HepG2 (cell line): ENCODE results near the gene PTK7. TPM values are rescaled to one million over a fixed set of nuclear protein-coding genes. Genes with fewer than 3 reads are reported as not detected.

ENCODE experiments used
- ARHGAP35 ChIP-seq: sonication (generic); formaldehyde crosslinking; IDR thresholded peaks from 2 replicates; pipeline ENCODE4 v1.9.0; 2022; ENCODE audit warnings: mild to moderate bottlenecking, inconsistent platforms, moderate library complexity, missing genetic modification reagents, borderline replicate concordance
- E2F1 ChIP-seq: sonication (generic); formaldehyde crosslinking; IDR thresholded peaks from 2 replicates; pipeline ENCODE4 v1.5.0; 2020; ENCODE audit warnings: missing genetic modification reagents
- GFI1 ChIP-seq: sonication (generic); formaldehyde crosslinking; IDR thresholded peaks from 2 replicates; pipeline ENCODE4 v1.5.0; 2020; ENCODE audit warnings: missing genetic modification reagents, mild to moderate bottlenecking, borderline replicate concordance
- HDAC6 ChIP-seq: fragments of 200-600 bp; sonication (generic); IDR thresholded peaks from 2 replicates; pipeline ENCODE4 v1.7.0; 2017; ENCODE audit warnings: mild to moderate bottlenecking, antibody characterized with exemption, low read length, low read depth
- HNRNPL ChIP-seq: fragments of 200-400 bp; formaldehyde crosslinking; IDR thresholded peaks from 2 replicates; pipeline ENCODE4 v1.6.1; 2017; ENCODE audit warnings: mild to moderate bottlenecking, low read depth, low read length
- PHB2 ChIP-seq: fragments of 450-650 bp; IDR thresholded peaks from 2 replicates; pipeline ENCODE4 v1.6.1; 2018; ENCODE audit not compliant: partially characterized antibody
- SMYD3 ChIP-seq: sonication (generic); formaldehyde crosslinking; IDR thresholded peaks from 2 replicates; pipeline ENCODE4 v1.8.1; 2023; ENCODE audit warnings: mild to moderate bottlenecking, missing genetic modification reagents
- STAG1 ChIP-seq: sonication (generic); formaldehyde crosslinking; IDR thresholded peaks from 2 replicates; pipeline ENCODE4 v1.4.0; 2020; ENCODE audit warnings: missing genetic modification reagents
- TBL1XR1 ChIP-seq: fragments of 150-350 bp; IDR thresholded peaks from 2 replicates; pipeline ENCODE4 v1.6.1; 2014; ENCODE audit warnings: borderline replicate concordance, low read length; ENCODE audit not compliant: partially characterized antibody
- THAP11 ChIP-seq: IDR thresholded peaks from 2 replicates; pipeline ENCODE4 v1.6.1; 2016; ENCODE audit warnings: missing biosample characterization, missing genetic modification reagents
- XRCC5 ChIP-seq: fragments of 200-400 bp; formaldehyde crosslinking; optimal IDR thresholded peaks from 2 replicates; pipeline ENCODE3; 2017; ENCODE audit warnings: mild to moderate bottlenecking, low read length
- ZBTB25 ChIP-seq: IDR thresholded peaks from 2 replicates; pipeline ENCODE4 v1.6.1; 2018; ENCODE audit warnings: missing genetic modification reagents
- ZEB1 ChIP-seq: IDR thresholded peaks from 2 replicates; pipeline ENCODE4 v1.6.1; 2012; ENCODE audit warnings: mild to moderate bottlenecking, low read depth, inconsistent platforms; ENCODE audit not compliant: insufficient replicate concordance
- ZNF546 ChIP-seq: sonication (generic); formaldehyde crosslinking; conservative IDR thresholded peaks from 2 replicates; pipeline ENCODE4 v1.8.1; 2023; ENCODE audit warnings: mild to moderate bottlenecking, missing genetic modification reagents
- ZNF672 ChIP-seq: sonication (generic); formaldehyde crosslinking; IDR thresholded peaks from 2 replicates; pipeline ENCODE4 v1.8.1; 2022; ENCODE audit warnings: missing genetic modification reagents
- ZNF850 ChIP-seq: sonication (generic); formaldehyde crosslinking; conservative IDR thresholded peaks from 2 replicates; pipeline ENCODE4 v1.9.0; 2021; ENCODE audit warnings: mild to moderate bottlenecking, missing genetic modification reagents
- polyA plus RNA-seq, 8 experiments: library from polyadenylated mRNA; depleted of rRNA in 3 of 8; stranded (reverse) in 7 of 8; unstranded in 1 of 8; fragments of >200 nt; fragmentation: Illumina TruSeq in 4 of 8; extraction: Trizol in 4 of 8; gene quantifications; 2 replicates each; pipeline versions ENCODE4 v1.2.1 to v1.2.3, GENCODE V29; 2011 to 2016; ENCODE audit warnings: low read depth in 4 of 8, missing spikeins in 1 of 8, mixed read lengths in 1 of 8; ENCODE audit not compliant: insufficient read depth in 1 of 8
- total RNA-seq, 5 experiments: library from RNA; depleted of rRNA; stranded (reverse); fragments of >200 nt; fragmentation: Illumina TruSeq; extraction: Trizol; gene quantifications; 2 replicates each; pipeline ENCODE4 v1.2.3, GENCODE V29; 2016; ENCODE audit warnings: low read depth in 1 of 5
- TF ChIP-seq, protein P1 (sequence below): sonication (generic); formaldehyde crosslinking; IDR thresholded peaks from 2 replicates; pipeline ENCODE4 v1.4.0; 2020; ENCODE audit warnings: missing genetic modification reagents
- TF ChIP-seq, protein P2 (sequence below): sonication (generic); formaldehyde crosslinking; IDR thresholded peaks from 2 replicates; pipeline ENCODE4 v1.5.0; 2020; ENCODE audit warnings: mild to moderate bottlenecking, missing genetic modification reagents, moderate library complexity
- TF ChIP-seq, protein P3 (sequence below): sonication (generic); formaldehyde crosslinking; IDR thresholded peaks from 2 replicates; pipeline ENCODE4 v1.4.0; 2020; ENCODE audit warnings: missing genetic modification reagents, mild to moderate bottlenecking, borderline replicate concordance

PTK7 gene
- total and polyA plus RNA-seq, 2 of the 13 experiments (the other 11 are each of a cell fraction or from before 2014, with no cell fraction given), result 98.5 to 99.8 TPM

- TF ChIP-seq ZBTB25 (CRISPR knock-in tag) (no peak), E2F1 (CRISPR knock-in tag) (no peak), ZEB1 (no peak), STAG1 (CRISPR knock-in tag) (peak; percentile 77), ARHGAP35 (CRISPR knock-in tag) (no peak), TBL1XR1 (no peak), HDAC6 (no peak), GFI1 (no peak), XRCC5 (peak; percentile 22), ZNF672 (CRISPR knock-in tag) (no peak), PHB2 (no peak), SMYD3 (CRISPR knock-in tag) (no peak), ZNF850 (CRISPR knock-in tag) (no peak), THAP11 (CRISPR knock-in tag) (no peak), ZNF546 (CRISPR knock-in tag) (no peak), HNRNPL (no peak)
- TF ChIP-seq, protein P1, sequence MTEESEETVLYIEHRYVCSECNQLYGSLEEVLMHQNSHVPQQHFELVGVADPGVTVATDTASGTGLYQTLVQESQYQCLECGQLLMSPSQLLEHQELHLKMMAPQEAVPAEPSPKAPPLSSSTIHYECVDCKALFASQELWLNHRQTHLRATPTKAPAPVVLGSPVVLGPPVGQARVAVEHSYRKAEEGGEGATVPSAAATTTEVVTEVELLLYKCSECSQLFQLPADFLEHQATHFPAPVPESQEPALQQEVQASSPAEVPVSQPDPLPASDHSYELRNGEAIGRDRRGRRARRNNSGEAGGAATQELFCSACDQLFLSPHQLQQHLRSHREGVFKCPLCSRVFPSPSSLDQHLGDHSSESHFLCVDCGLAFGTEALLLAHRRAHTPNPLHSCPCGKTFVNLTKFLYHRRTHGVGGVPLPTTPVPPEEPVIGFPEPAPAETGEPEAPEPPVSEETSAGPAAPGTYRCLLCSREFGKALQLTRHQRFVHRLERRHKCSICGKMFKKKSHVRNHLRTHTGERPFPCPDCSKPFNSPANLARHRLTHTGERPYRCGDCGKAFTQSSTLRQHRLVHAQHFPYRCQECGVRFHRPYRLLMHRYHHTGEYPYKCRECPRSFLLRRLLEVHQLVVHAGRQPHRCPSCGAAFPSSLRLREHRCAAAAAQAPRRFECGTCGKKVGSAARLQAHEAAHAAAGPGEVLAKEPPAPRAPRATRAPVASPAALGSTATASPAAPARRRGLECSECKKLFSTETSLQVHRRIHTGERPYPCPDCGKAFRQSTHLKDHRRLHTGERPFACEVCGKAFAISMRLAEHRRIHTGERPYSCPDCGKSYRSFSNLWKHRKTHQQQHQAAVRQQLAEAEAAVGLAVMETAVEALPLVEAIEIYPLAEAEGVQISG (CRISPR knock-in tag), result no peak
- TF ChIP-seq, protein P2, sequence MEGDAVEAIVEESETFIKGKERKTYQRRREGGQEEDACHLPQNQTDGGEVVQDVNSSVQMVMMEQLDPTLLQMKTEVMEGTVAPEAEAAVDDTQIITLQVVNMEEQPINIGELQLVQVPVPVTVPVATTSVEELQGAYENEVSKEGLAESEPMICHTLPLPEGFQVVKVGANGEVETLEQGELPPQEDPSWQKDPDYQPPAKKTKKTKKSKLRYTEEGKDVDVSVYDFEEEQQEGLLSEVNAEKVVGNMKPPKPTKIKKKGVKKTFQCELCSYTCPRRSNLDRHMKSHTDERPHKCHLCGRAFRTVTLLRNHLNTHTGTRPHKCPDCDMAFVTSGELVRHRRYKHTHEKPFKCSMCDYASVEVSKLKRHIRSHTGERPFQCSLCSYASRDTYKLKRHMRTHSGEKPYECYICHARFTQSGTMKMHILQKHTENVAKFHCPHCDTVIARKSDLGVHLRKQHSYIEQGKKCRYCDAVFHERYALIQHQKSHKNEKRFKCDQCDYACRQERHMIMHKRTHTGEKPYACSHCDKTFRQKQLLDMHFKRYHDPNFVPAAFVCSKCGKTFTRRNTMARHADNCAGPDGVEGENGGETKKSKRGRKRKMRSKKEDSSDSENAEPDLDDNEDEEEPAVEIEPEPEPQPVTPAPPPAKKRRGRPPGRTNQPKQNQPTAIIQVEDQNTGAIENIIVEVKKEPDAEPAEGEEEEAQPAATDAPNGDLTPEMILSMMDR (CRISPR knock-in tag), result peak; percentile 72
- TF ChIP-seq, protein P3, sequence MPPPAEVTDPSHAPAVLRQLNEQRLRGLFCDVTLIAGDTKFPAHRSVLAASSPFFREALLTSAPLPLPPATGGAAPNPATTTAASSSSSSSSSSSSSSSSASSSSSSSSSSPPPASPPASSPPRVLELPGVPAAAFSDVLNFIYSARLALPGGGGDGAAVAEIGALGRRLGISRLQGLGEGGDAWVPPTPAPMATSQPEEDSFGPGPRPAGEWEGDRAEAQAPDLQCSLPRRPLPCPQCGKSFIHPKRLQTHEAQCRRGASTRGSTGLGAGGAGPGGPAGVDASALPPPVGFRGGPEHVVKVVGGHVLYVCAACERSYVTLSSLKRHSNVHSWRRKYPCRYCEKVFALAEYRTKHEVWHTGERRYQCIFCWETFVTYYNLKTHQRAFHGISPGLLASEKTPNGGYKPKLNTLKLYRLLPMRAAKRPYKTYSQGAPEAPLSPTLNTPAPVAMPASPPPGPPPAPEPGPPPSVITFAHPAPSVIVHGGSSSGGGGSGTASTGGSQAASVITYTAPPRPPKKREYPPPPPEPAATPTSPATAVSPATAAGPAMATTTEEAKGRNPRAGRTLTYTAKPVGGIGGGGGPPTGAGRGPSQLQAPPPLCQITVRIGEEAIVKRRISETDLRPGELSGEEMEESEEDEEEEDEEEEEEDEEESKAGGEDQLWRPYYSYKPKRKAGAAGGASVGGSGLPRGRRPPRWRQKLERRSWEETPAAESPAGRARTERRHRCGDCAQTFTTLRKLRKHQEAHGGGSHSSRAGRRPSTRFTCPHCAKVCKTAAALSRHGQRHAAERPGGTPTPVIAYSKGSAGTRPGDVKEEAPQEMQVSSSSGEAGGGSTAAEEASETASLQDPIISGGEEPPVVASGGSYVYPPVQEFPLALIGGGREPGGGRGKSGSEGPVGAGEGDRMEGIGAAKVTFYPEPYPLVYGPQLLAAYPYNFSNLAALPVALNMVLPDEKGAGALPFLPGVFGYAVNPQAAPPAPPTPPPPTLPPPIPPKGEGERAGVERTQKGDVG, result 0 out of 2 replicates have a peak, but pooled peaks have one; percentile 39
Measured at GRCh38 chr6:43070028-43070632, 6.0 kb upstream of the PTK7 start (continued).
